Astrocyte (in vitro differentiated cells and primary cell): ENCODE measurements around the gene FAT4. TPM values are rescaled to one million over a fixed set of nuclear protein-coding genes. Genes with fewer than 3 reads are reported as not detected.

ENCODE experiments used
- DNase-seq: peaks from one replicate; pipeline ENCODE4 v3.0.0-alpha.2; 2010; ENCODE audit warnings: low read depth
- FAIRE-seq: peaks from 2 replicates; lab custom pipeline; 2011; peaks lifted over from hg19 to GRCh38; lab: Jason Lieb, UNC
- H2AFZ ChIP-seq: 2 replicates; pipeline ENCODE4 v1.6.0; 2012; ENCODE audit warnings: low read depth, low read length, inconsistent platforms
- H3K27ac ChIP-seq: 2 replicates; pipeline ENCODE4 v1.5.1; 2011; ENCODE audit warnings: low read depth, low read length, inconsistent platforms
- H3K27me3 ChIP-seq: 2 replicates; pipeline ENCODE4 v1.6.0; 2011; ENCODE audit warnings: low read length, inconsistent platforms; ENCODE audit not compliant: insufficient read depth
- H3K36me3 ChIP-seq: 2 replicates; pipeline ENCODE4 v1.5.1; 2011; ENCODE audit warnings: low read length, inconsistent platforms; ENCODE audit not compliant: insufficient read depth
- H3K4me1 ChIP-seq: 2 replicates; pipeline ENCODE4 v1.5.1; 2011; ENCODE audit warnings: low read length, inconsistent platforms; ENCODE audit not compliant: insufficient read depth
- H3K4me2 ChIP-seq: 2 replicates; pipeline ENCODE4 v1.6.0; 2012; ENCODE audit warnings: low read length, inconsistent platforms
- H3K4me3 ChIP-seq: 2 replicates; pipeline ENCODE4 v1.5.1; 2011; ENCODE audit warnings: low read depth, mild to moderate bottlenecking, low read length, inconsistent platforms; ENCODE audit not compliant: insufficient read depth
- H3K79me2 ChIP-seq: 2 replicates; pipeline ENCODE4 v1.6.0; 2012; ENCODE audit warnings: mild to moderate bottlenecking, low read length, inconsistent platforms; ENCODE audit not compliant: insufficient read depth
- H3K9ac ChIP-seq: 2 replicates; pipeline ENCODE4 v1.6.0; 2012; ENCODE audit warnings: mild to moderate bottlenecking, low read length, inconsistent platforms
- H3K9me3 ChIP-seq: 2 replicates; pipeline ENCODE4 v1.5.1; 2012; ENCODE audit warnings: low read depth, mild to moderate bottlenecking, low read length, inconsistent platforms; ENCODE audit not compliant: insufficient read depth
- H4K20me1 ChIP-seq: 2 replicates; pipeline ENCODE4 v1.6.0; 2012; ENCODE audit warnings: low read length, inconsistent platforms; ENCODE audit not compliant: insufficient read depth
- H3K27ac Mint-ChIP-seq: one replicate; pipeline ENCODE4 v1.8.0; 2021; ENCODE audit warnings: mild to moderate bottlenecking, mixed read lengths; ENCODE audit not compliant: unreplicated experiment
- H3K27me3 Mint-ChIP-seq: one replicate; pipeline ENCODE4 v1.8.0; 2021; ENCODE audit warnings: low read depth, mixed read lengths; ENCODE audit not compliant: unreplicated experiment
- H3K36me3 Mint-ChIP-seq: one replicate; pipeline ENCODE4 v1.8.0; 2021; ENCODE audit warnings: low read depth, mixed read lengths; ENCODE audit not compliant: unreplicated experiment
- H3K4me1 Mint-ChIP-seq: one replicate; pipeline ENCODE4 v1.8.0; 2021; ENCODE audit warnings: low read depth, mixed read lengths; ENCODE audit not compliant: unreplicated experiment
- H3K4me3 Mint-ChIP-seq: one replicate; pipeline ENCODE4 v1.8.0; 2021; ENCODE audit warnings: mild to moderate bottlenecking, moderate library complexity, mixed read lengths; ENCODE audit not compliant: unreplicated experiment
- H3K9me3 Mint-ChIP-seq: one replicate; pipeline ENCODE4 v1.8.0; 2021; ENCODE audit warnings: mild to moderate bottlenecking, mixed read lengths; ENCODE audit not compliant: unreplicated experiment
- CTCF ChIP-seq: IDR thresholded peaks from 2 replicates; pipeline ENCODE4 v1.5.1; 2011; ENCODE audit warnings: low read depth, mild to moderate bottlenecking, inconsistent platforms, low read length, moderate library complexity; ENCODE audit not compliant: insufficient read depth
- EZH2 ChIP-seq: IDR thresholded peaks from 2 replicates; pipeline ENCODE4 v1.6.1; 2012; ENCODE audit warnings: mild to moderate bottlenecking, low read length, inconsistent platforms; ENCODE audit not compliant: insufficient read depth
- total RNA-seq: library from RNA; stranded (reverse); gene quantifications from 2 replicates; pipeline ENCODE4 v1.2.1, GENCODE V29; 2021

Gene FAT4
- total RNA-seq, 1 donor from 2014 or later: 7.4 TPM

GRCh38 chr4:125358453-125358852, 43.7 kb downstream of the FAT4 start:
- FAIRE-seq (no peak), DNase-seq (no peak)
- H3K27me3 ChIP-seq: no peaks in the 10 kb centered on the region
- no peaks in the 10 kb centered on the region for H3K4me1 ChIP-seq
- Mint-ChIP-seq H3K27ac (no peak overlapping the region), H3K9me3 (no peaks in the 10 kb centered on the region), H3K4me1 (no peaks in the 10 kb centered on the region), H3K36me3 (no peaks in the 10 kb centered on the region), H3K4me3 (no peak overlapping the region), H3K27me3 (no peaks in the 10 kb centered on the region)
- no peaks in the 10 kb centered on the region for H3K79me2 ChIP-seq
- no peaks in the 10 kb centered on the region for H3K36me3 ChIP-seq
- H3K27ac ChIP-seq: no peak overlapping the region
- H3K4me3 ChIP-seq: no peak overlapping the region
- H2AFZ ChIP-seq: no peak overlapping the region
- no peaks in the 10 kb centered on the region for H3K9me3 ChIP-seq
- no peaks in the 10 kb centered on the region for H4K20me1 ChIP-seq
- TF ChIP-seq CTCF: no peak
- no peak for TF ChIP-seq EZH2
- H3K9ac ChIP-seq: no peak overlapping the region
- H3K4me2 ChIP-seq: no peak overlapping the region

DNA sequence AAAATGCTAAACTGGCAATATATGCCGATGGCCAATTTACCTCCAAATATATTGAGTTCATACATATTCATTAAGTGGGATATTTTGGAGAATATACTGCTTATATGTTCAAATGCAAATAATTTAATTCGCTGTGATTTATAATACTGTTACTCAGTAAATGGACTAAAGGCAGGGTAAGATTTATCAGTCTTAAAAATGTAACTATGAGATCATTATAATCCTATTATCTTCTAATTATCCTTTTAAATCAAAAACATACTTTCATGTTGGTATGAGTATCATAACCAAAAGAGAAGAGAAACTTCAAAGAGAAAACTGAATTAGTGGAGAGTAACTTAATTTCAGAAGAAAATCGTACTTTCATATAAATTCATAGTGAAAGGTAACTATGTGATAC, 44.6 kb downstream of the FAT4 start:
- Histone ChIP-seq H3K79me2 (no peaks in the 10 kb centered on the region), H2AFZ (no peak overlapping the region), H3K27me3 (no peaks in the 10 kb centered on the region), H3K27ac (no peak overlapping the region), H3K9me3 (no peaks in the 10 kb centered on the region), H3K36me3 (no peaks in the 10 kb centered on the region), H3K4me2 (no peak overlapping the region), H3K9ac (no peak overlapping the region), H3K4me3 (no peak overlapping the region), H3K4me1 (no peaks in the 10 kb centered on the region), H4K20me1 (no peaks in the 10 kb centered on the region)
- H3K9me3 Mint-ChIP-seq: no peaks in the 10 kb centered on the region
- DNase-seq: no peak
- H3K4me1 Mint-ChIP-seq: no peaks in the 10 kb centered on the region
- H3K4me3 Mint-ChIP-seq: no peak overlapping the region
- TF ChIP-seq CTCF: no peak
- no peak for TF ChIP-seq EZH2
- no peak overlapping the region for H3K27ac Mint-ChIP-seq
- H3K27me3 Mint-ChIP-seq: no peaks in the 10 kb centered on the region
- no peaks in the 10 kb centered on the region for H3K36me3 Mint-ChIP-seq
- no peak for FAIRE-seq

- H3K27ac ChIP-seq: no peak overlapping the region
- Mint-ChIP-seq H3K4me1 (no peaks in the 10 kb centered on the region), H3K4me3 (no peak overlapping the region), H3K27me3 (no peaks in the 10 kb centered on the region), H3K36me3 (no peaks in the 10 kb centered on the region), H3K9me3 (no peaks in the 10 kb centered on the region), H3K27ac (no peak overlapping the region)
- no peaks in the 10 kb centered on the region for H3K9me3 ChIP-seq
- H3K4me2 ChIP-seq: no peak overlapping the region
- H3K9ac ChIP-seq: no peak overlapping the region
- no peak overlapping the region for H2AFZ ChIP-seq
- no peak for DNase-seq
- TF ChIP-seq EZH2 (no peak), CTCF (no peak)
- no peaks in the 10 kb centered on the region for H3K4me1 ChIP-seq
- H3K4me3 ChIP-seq: no peak overlapping the region
- no peaks in the 10 kb centered on the region for H3K79me2 ChIP-seq
- no peak for FAIRE-seq
- H3K27me3 ChIP-seq: no peaks in the 10 kb centered on the region
- H3K36me3 ChIP-seq: no peaks in the 10 kb centered on the region
- no peaks in the 10 kb centered on the region for H4K20me1 ChIP-seq
Measured at GRCh38 chr4:125359960-125360634, 45.3 kb downstream of the FAT4 start.
